Fibroblast of villous mesenchyme (primary cell): Measurements from ENCODE around the gene DNAJB6. TPM values are rescaled to one million over a fixed set of nuclear protein-coding genes. Genes with fewer than 3 reads are reported as not detected.

Experiments
- DNase-seq: peaks from one replicate; pipeline ENCODE4 v3.0.0-alpha.2; 2010; ENCODE audit warnings: low read depth
- H3K4me3 ChIP-seq: 2 replicates; pipeline ENCODE4 v1.5.1; 2011; ENCODE audit warnings: low read depth, mild to moderate bottlenecking, low read length
- CTCF ChIP-seq: IDR thresholded peaks from 2 replicates; pipeline ENCODE4 v1.5.1; 2012; ENCODE audit warnings: low read depth, mild to moderate bottlenecking, low read length; ENCODE audit not compliant: insufficient read depth
- total RNA-seq: library from RNA; depleted of rRNA; stranded (reverse); fragments of >200 nt; gene quantifications from 2 replicates; pipeline ENCODE4 v1.2.3, GENCODE V29; 2012

DNAJB6 gene
- total RNA-seq, 1 donor, result 123 TPM

- no peak for TF ChIP-seq CTCF
- no peak overlapping the region for H3K4me3 ChIP-seq
- no peak for DNase-seq
These were observed 89.9 kb downstream of the DNAJB6 start for GRCh38 chr7:157426463-157427301.

DNA sequence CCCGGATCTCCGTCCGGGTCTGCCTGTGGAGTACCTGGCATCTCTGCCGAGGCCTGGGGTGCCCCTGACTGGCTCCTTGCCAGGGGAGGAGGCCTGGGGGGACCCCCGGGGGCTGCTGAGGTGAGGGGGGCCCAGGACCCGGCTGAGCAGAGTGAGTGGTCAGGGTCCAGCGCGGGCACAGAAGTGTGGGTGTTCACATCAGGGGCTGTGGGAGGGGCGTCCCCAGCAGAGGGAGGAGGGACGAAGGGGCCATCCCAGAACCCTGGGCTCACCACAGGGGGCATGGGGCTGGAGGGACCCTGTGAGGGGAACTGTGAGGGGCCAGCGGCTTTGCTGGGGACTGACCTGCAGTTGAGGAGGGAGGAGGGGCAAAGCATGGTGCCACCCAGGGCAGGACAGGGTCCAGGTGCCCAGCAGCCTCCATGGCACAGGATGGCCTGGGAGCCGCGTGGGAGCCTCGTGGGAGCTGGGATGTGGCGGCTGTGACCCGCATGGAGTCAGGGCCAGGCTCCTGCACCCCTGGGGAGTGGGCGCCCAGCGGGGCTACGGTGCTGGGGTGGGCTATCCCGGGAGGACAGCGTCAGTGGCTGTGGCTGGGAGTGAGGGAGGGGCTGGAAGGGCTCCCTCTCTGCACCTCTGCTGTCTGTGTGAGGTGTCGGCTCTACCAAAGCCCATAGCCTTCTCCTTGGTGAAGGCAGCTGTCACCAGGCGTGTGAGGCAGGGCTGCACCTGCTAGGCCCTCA lies 91.2 kb downstream of the DNAJB6 start:
- no peak for DNase-seq
- no peak for TF ChIP-seq CTCF
- H3K4me3 ChIP-seq, result no peak overlapping the region

DNA sequence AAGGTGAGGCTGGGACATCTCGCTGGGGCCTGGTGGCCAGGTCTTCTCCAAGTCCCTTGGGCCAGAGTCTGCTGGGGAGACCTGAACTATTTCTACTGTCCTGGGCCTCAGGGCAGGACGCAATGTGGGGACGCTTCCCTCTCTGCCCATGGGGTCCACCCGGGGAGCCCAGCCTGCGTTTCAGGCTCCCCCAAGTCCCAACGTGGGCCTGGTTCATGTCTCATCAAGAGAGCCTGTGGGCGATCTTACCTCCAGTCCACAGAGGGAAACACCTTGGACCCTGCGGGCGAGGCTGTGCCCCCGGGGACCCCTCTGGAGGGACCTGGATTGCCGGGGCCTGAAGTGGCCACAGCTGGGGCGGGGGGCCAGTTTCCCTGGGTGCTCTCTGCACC lies 91.7 kb downstream of the DNAJB6 start:
- DNase-seq, result no peak
- no peak for TF ChIP-seq CTCF
- H3K4me3 ChIP-seq, result no peak overlapping the region

DNA sequence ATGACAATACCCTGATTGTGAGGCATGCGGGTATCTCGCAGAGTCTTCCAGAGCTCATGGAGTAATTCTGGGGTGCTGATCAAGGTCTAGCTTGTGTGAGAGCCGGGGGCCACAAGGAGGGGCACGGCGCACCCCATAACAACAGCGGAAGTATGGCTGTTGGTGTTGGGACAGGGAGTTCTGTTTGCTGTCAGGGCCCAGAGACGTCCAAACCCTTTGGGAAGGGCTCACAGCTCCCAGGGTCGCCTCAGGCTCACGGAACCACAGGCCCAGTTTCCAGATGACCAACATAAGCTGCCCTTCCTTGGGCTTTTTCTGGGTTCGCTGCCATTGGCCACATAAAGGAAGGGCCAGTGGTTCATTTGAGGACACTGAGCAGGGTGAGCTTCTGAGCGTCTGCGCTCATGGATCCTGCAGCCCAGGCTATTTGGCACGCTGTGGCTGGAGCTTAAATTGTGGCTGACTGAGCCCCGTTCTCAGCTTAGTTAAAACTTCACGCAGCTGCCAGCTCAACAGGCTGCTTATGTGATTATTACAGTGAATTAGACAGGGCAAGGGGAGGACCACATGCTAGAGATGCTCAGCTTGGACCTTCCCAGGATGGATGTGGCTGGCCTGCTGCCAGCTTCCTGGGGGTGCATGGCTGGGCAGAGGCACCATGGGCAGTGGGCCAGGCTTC lies 92.3 kb downstream of the DNAJB6 start:
- no peak for TF ChIP-seq CTCF
- DNase-seq, result no peak
- H3K4me3 ChIP-seq, result no peak overlapping the region

- no peak overlapping the region for H3K4me3 ChIP-seq
- DNase-seq, result no peak
- TF ChIP-seq CTCF, result no peak
These were observed 92.9 kb downstream of the DNAJB6 start for GRCh38 chr7:157429680-157430224.

- no peak overlapping the region for H3K4me3 ChIP-seq
- TF ChIP-seq CTCF, result no peak
- DNase-seq, result no peak
These were observed 93.9 kb downstream of the DNAJB6 start for GRCh38 chr7:157430721-157431120.
